GM12878 (cell line): ENCODE results near the gene PRDM1. TPM values are rescaled to one million over a fixed set of nuclear protein-coding genes. Genes with fewer than 3 reads are reported as not detected.

ENCODE experiments used
- ATAC-seq: fragments of 200-7000 bp; cut with Tn5 transposase; 3 replicates; pipeline ENCODE4 v1.9.1; 2020; ENCODE audit warnings: mild to moderate bottlenecking, moderate library complexity
- BruUV-seq: library from RNA; stranded (reverse); fragments of 400-500 nt; replicated peaks from 2 replicates; lab custom pipeline; 2021; lab: Mats Ljungman, UMichigan
- CTCF ChIA-PET: fragments of 300-600 bp; sonication (Branson Sonifier 250); formaldehyde crosslinking; extraction: SDS; loops from one replicate; lab custom pipeline; 2021; ENCODE audit warnings: inconsistent platforms; lab: Yijun Ruan, JAX
- POLR2A ChIA-PET: fragments of 350-600 bp; formaldehyde crosslinking; extraction: SDS; loops from one replicate; lab custom pipeline; 2021; ENCODE audit warnings: inconsistent platforms; lab: Charles Lee
- RAD21 ChIA-PET: fragments of 300-600 bp; sonication (Branson Sonifier 250); formaldehyde crosslinking; loops from one replicate; lab custom pipeline; 2023; ENCODE audit warnings: antibody characterized with exemption; ENCODE audit not compliant: unreplicated experiment; lab: Charles Lee
- SMC1A ChIA-PET: fragments of 300-600 bp; sonication (Branson Sonifier 250); formaldehyde crosslinking; loops from one replicate; lab custom pipeline; 2023; ENCODE audit not compliant: unreplicated experiment, uncharacterized antibody; lab: Charles Lee
- DNase-seq: peaks from one replicate; pipeline ENCODE4 v3.0.0-alpha.2; 2011; ENCODE audit warnings: low read depth, low spot score
- FAIRE-seq: peaks from 3 replicates; lab custom pipeline; 2011; peaks lifted over from hg19 to GRCh38; lab: Jason Lieb, UNC
- H2AFZ ChIP-seq: 2 replicates; pipeline ENCODE4 v1.6.0; 2011; ENCODE audit warnings: low read depth, low read length, control low read depth; ENCODE audit not compliant: control insufficient read depth
- H3K27ac ChIP-seq: 2 replicates; pipeline ENCODE4 v1.5.1; 2011; ENCODE audit warnings: control low read depth; ENCODE audit not compliant: control insufficient read depth, insufficient read depth
- H3K27me3 ChIP-seq, 2 experiments: replicated peaks in 1 of 2; 2 replicates each; pipeline versions ENCODE4 v1.6.0 to v1.6.1; 2011; ENCODE audit warnings: low read length in 1 of 2; ENCODE audit not compliant: control insufficient read depth in 2 of 2, insufficient read depth in 2 of 2
- H3K36me3 ChIP-seq, 2 experiments: 2 replicates each; pipeline ENCODE4 v1.5.1; 2011; ENCODE audit warnings: low read length in 1 of 2; ENCODE audit not compliant: control insufficient read depth in 2 of 2, insufficient read depth in 2 of 2
- H3K4me1 ChIP-seq: 2 replicates; pipeline ENCODE4 v1.6.1; 2011; ENCODE audit warnings: mild to moderate bottlenecking, low read length, moderate library complexity, mixed read lengths; ENCODE audit not compliant: control insufficient read depth, insufficient read depth
- H3K4me2 ChIP-seq: 2 replicates; pipeline ENCODE4 v1.6.0; 2011; ENCODE audit warnings: control low read depth; ENCODE audit not compliant: control insufficient read depth, insufficient read depth
- H3K4me3 ChIP-seq: fragments of 200-600 bp; sonication (generic); 2 replicates; pipeline ENCODE4 v1.5.1; 2016
- H3K79me2 ChIP-seq: 2 replicates; pipeline ENCODE4 v1.6.0; 2011; ENCODE audit warnings: low read length; ENCODE audit not compliant: control insufficient read depth, insufficient read depth
- H3K9ac ChIP-seq: 2 replicates; pipeline ENCODE4 v1.8.0; 2011; ENCODE audit warnings: low read length, control low read depth, mixed read lengths; ENCODE audit not compliant: control insufficient read depth, insufficient read depth
- H3K9me3 ChIP-seq: replicated peaks from 3 replicates; pipeline ENCODE4 v1.5.1; 2011; ENCODE audit warnings: mild to moderate bottlenecking, low read length; ENCODE audit not compliant: control insufficient read depth, insufficient read depth
- H4K20me1 ChIP-seq: 2 replicates; pipeline ENCODE4 v1.6.0; 2011; ENCODE audit not compliant: control insufficient read depth, insufficient read depth
- PAX8 ChIP-seq: fragments of 450-650 bp; IDR thresholded peaks from 2 replicates; pipeline ENCODE4 v1.6.1; 2017; ENCODE audit warnings: mild to moderate bottlenecking, moderate library complexity
- SUPT20H ChIP-seq: IDR thresholded peaks from 2 replicates; pipeline ENCODE4 v1.6.1; 2011; ENCODE audit warnings: low read depth, mild to moderate bottlenecking, low read length, moderate library complexity, borderline replicate concordance; ENCODE audit not compliant: control insufficient read depth
- ZBTB4 ChIP-seq: fragments of 450-650 bp; formaldehyde crosslinking; IDR thresholded peaks from 2 replicates; pipeline ENCODE4 v1.4.0; 2022; ENCODE audit warnings: mild to moderate bottlenecking, moderate library complexity
- WGBS: methylation state at CpG from one replicate; pipeline ENCODE4 v1.1.6; 2016; ENCODE audit warnings: low lambda C conversion rate; ENCODE audit not compliant: insufficient replicate concordance, insufficient coverage; ENCODE audit errors: missing lambda C conversion rate; 5-methylcytosine and 5-hydroxymethylcytosine counted together
- in situ Hi-C: fragments of 300-500 bp; cut with MboI; formaldehyde crosslinking; loops from 9 replicates; pipeline ENCODE4 v1.14.3; 2018; ENCODE audit warnings: mixed read lengths
- intact Hi-C: fragments of 100-400 bp; cut with micrococcal nuclease; formaldehyde crosslinking; loops from one replicate; pipeline ENCODE4 v1.14.2; 2022; ENCODE audit not compliant: unreplicated experiment
- polyA plus RNA-seq, 11 experiments: library from polyadenylated mRNA; depleted of rRNA in 4 of 11; unstranded in 6 of 11; stranded (reverse) in 5 of 11; fragments of >200 nt; fragmentation: Nextera tagmentation in 4 of 11; fragmentation: Illumina TruSeq in 1 of 11; extraction: Ambion mirVana in 4 of 11; extraction: Trizol in 1 of 11; gene quantifications; 1 replicate in 1 of 11; 2 replicates in 10 of 11; pipeline versions ENCODE4 v1.2.1 to v1.2.3, GENCODE V29; 2011 to 2016; ENCODE audit warnings: inconsistent platforms in 2 of 11, missing spikeins in 2 of 11, low read depth in 1 of 11
- total RNA-seq, 4 experiments: library from RNA; depleted of rRNA in 3 of 4; stranded (reverse); fragments of >200 nt in 3 of 4; fragmentation: Illumina TruSeq in 1 of 4; extraction: Trizol in 1 of 4; gene quantifications; 2 replicates each; pipeline versions ENCODE4 v1.2.1 to v1.2.3, GENCODE V29; 2013 to 2021

The PRDM1 gene
- total and polyA plus RNA-seq, 10 of the 15 experiments (the other 5 are each of a cell fraction or from before 2014, with no cell fraction given), result 1.9 to 15.8 (median 4.1) TPM

GRCh38 chr6:106094964-106095335 lies 8.8 kb downstream of the PRDM1 start:
- SMC1A ChIA-PET, result interaction anchor here (0.7 to 6.1 kb wide), 13 partner anchors 8 to 583 kb away, joined by 3 to 57 read pairs (median 5); partner anchors contain the start of gene PRDM1
- Histone ChIP-seq H2AFZ (no peak overlapping the region), H3K36me3 (no peaks in the 10 kb centered on the region), H3K79me2 (peaks cover 21% of the 10 kb centered on the region), H3K27ac (no peak overlapping the region), H3K4me1 (peaks cover 22% of the 10 kb centered on the region), H3K4me3 (no peak overlapping the region), H3K9ac (no peak overlapping the region), H4K20me1 (no peaks in the 10 kb centered on the region), H3K27me3 (no peaks in the 10 kb centered on the region), H3K9me3 (no peaks in the 10 kb centered on the region; the same call in 2 of the 3 replicates), H3K4me2 (no peak overlapping the region)
- intact Hi-C loops, result loop anchor here (5.0 kb wide), 1 partner anchor 427 kb away; no protein-coding TSS in a partner anchor
- POLR2A ChIA-PET, result interaction anchor here (0.8 kb wide), 1 partner anchor 88 kb away, joined by 3 read pairs; no protein-coding TSS in a partner anchor
- ATAC-seq (no peak), DNase-seq (no peak), FAIRE-seq (no peak)
- WGBS, result 87% methylated on average over 2 of the region's 2 CpGs
- RAD21 ChIA-PET, result interaction anchor here (0.6 to 3.4 kb wide), 8 partner anchors 8 to 612 kb away, joined by 3 to 57 read pairs (median 4); no protein-coding TSS in a partner anchor
- CTCF ChIA-PET, result interaction anchor here (2.2 to 6.9 kb wide), 3 partner anchors 8 to 206 kb away, joined by 5 to 113 read pairs (median 9); no protein-coding TSS in a partner anchor
- no TSS peak for BruUV-seq
- no peak for TF ChIP-seq ZBTB4 (CRISPR knock-in tag)
- TF ChIP-seq SUPT20H, result no peak
- TF ChIP-seq PAX8, result no peak
- in situ Hi-C loops, result loop anchor here (5.0 to 10.0 kb wide), 5 partner anchors 130 to 660 kb away; no protein-coding TSS in a partner anchor
